Neural crest cell (in vitro differentiated cells): ENCODE results near the gene VSTM2L. TPM values are rescaled to one million over a fixed set of nuclear protein-coding genes. Genes with fewer than 3 reads are reported as not detected.
A peak's percentile ranks its signal among the peaks of the same experiment; 100 is the strongest.

Source experiments
- DNase-seq: peaks from one replicate; pipeline ENCODE4 v3.0.0; 2021; ENCODE audit warnings: low read depth, mixed read lengths, low spot score
- H3K27ac Mint-ChIP-seq: one replicate; pipeline ENCODE4 v1.8.0; 2021; ENCODE audit warnings: mild to moderate bottlenecking, mixed read lengths; ENCODE audit not compliant: unreplicated experiment
- H3K27me3 Mint-ChIP-seq: 2 replicates; pipeline ENCODE4 v1.8.0; 2021; ENCODE audit warnings: low read depth, mild to moderate bottlenecking, mixed read lengths
- H3K36me3 Mint-ChIP-seq: 2 replicates; pipeline ENCODE4 v1.8.0; 2021; ENCODE audit warnings: low read depth, mild to moderate bottlenecking, mixed read lengths
- H3K4me1 Mint-ChIP-seq: 2 replicates; pipeline ENCODE4 v1.8.0; 2021; ENCODE audit warnings: mixed read lengths
- H3K4me3 Mint-ChIP-seq: one replicate; pipeline ENCODE4 v1.8.0; 2021; ENCODE audit warnings: mild to moderate bottlenecking, mixed read lengths
- H3K9me3 Mint-ChIP-seq: 2 replicates; pipeline ENCODE4 v1.8.0; 2021; ENCODE audit warnings: mixed read lengths
- CTCF ChIP-seq: fragments of 200-600 bp; sonication (generic); conservative IDR thresholded peaks from 2 replicates; pipeline ENCODE4 v1.5.0; 2021; ENCODE audit warnings: antibody characterized with exemption, mild to moderate bottlenecking
- total RNA-seq: library from RNA; stranded (reverse); gene quantifications from 2 replicates; pipeline ENCODE4 v1.2.1, GENCODE V29; 2021

VSTM2L gene
- total RNA-seq, 1 donor from 2014 or later: 9.3 TPM

- no peak overlapping the region for H3K4me3 Mint-ChIP-seq
- H3K27ac Mint-ChIP-seq: no peak overlapping the region
- peaks cover 29% of the 10 kb centered on the region for H3K27me3 Mint-ChIP-seq
- H3K9me3 Mint-ChIP-seq: no peaks in the 10 kb centered on the region
- H3K4me1 Mint-ChIP-seq: peaks cover 43% of the 10 kb centered on the region
- DNase-seq: no peak
- TF ChIP-seq CTCF: no peak
- no peaks in the 10 kb centered on the region for H3K36me3 Mint-ChIP-seq
Measured at GRCh38 chr20:37899105-37900045, 3.6 kb upstream of the VSTM2L start.

DNA sequence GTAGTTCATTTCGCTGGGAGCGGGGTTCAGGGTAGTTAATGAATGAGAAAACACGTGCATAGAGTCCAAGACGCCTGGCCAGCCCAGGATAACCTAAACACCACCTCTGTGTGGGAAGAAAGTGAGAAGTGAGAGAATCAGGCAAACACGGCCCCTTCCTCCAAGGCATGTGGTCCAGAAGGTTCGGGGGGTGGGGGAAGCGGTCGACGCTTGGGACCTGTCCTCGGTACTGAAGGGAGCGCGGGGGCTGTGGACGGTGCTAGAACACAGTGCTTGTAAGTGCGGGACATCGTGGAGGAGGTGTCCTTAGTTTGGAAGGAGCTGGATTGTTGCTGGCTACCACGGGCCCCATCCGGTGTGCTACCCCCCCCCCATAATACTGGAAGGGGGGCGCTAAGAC, 1.7 kb upstream of the VSTM2L start:
- peaks cover 50% of the 10 kb centered on the region for H3K4me1 Mint-ChIP-seq
- H3K36me3 Mint-ChIP-seq: no peaks in the 10 kb centered on the region
- no peak for DNase-seq
- peak overlapping the region; percentile 75 for H3K4me3 Mint-ChIP-seq
- H3K9me3 Mint-ChIP-seq: no peaks in the 10 kb centered on the region
- H3K27me3 Mint-ChIP-seq: peaks cover 38% of the 10 kb centered on the region
- TF ChIP-seq CTCF: no peak
- peak overlapping the region; percentile 76 for H3K27ac Mint-ChIP-seq

DNA sequence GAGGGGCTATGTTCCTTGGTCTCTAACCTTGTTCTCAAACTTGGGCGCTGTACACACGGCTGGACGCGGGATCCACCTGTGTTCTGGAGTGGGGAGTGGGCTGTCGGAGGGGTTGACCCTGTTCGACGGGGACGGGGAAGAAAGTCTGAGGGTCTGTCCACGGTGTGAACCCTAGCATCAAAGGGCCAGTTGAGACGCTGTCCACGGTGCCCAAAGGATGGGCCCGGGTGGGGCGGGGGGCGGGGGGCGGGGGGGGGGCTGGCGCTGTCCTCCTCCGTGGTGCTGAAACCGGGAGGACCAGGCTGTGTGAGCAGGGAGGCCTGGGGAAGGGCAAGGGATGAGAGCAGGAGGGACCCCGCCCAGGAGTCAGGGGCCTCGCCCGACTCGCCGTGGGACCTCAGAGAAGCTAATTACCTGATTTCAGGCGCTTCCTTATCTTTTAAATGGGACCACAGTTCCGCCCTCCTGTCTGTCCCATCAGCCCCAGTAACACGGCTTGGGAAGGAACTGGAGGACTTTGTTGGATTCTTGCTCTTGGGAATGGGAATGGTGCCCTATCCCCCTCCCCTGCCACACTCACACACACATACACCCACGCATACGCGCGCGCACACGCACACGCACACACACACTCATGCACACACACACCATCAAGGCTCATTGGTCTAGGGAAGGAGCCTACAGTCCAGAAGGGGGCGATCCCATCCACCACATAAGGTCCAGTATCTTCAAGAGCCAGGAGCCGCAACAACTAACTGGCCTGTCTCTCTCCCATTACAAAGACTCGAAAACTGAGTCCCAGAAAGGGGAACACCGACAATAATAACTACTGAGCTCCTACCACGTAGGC, 1.0 kb upstream of the VSTM2L start:
- DNase-seq: peak; percentile 26
- Mint-ChIP-seq H3K27me3 (peaks cover 38% of the 10 kb centered on the region), H3K36me3 (no peaks in the 10 kb centered on the region), H3K4me1 (peaks cover 52% of the 10 kb centered on the region), H3K4me3 (peak overlapping the region; percentile 92), H3K9me3 (no peaks in the 10 kb centered on the region), H3K27ac (no peak overlapping the region)
- TF ChIP-seq CTCF: peak; percentile 54

DNA sequence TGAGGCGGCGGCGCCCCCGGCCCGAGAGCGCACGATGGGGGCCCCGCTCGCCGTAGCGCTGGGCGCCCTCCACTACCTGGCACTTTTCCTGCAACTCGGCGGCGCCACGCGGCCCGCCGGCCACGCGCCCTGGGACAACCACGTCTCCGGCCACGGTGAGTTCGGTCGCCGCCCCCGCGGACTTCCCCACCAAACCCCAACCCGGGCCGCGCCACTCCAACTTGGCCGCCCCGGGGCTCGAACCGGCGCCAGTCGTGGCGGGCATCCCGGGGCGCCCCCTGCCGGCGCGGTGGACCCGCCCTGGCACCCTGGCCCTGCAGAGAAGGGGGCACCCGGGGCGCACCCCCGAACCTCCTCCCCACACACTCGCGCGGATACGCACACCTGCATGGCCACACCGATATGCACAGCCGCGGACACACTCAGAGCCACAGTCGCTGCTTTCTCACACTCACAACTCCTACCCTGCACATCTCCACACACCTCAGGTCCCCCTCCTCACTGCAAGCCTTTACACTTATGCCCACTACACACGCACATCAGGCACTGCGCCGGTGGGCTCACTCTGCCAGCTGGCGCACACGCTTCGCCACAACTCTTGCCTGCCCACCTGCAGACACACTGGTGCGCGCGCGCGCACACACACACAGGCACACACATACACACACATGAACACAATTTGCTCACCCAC, 535 bp downstream of the VSTM2L start:
- peaks cover 54% of the 10 kb centered on the region for H3K4me1 Mint-ChIP-seq
- no peaks in the 10 kb centered on the region for H3K36me3 Mint-ChIP-seq
- no peak for DNase-seq
- H3K9me3 Mint-ChIP-seq: no peaks in the 10 kb centered on the region
- H3K4me3 Mint-ChIP-seq: peak overlapping the region; percentile 89
- H3K27me3 Mint-ChIP-seq: peaks cover 44% of the 10 kb centered on the region
- H3K27ac Mint-ChIP-seq: no peak overlapping the region
- TF ChIP-seq CTCF: peak; percentile 59

GRCh38 chr20:37904008-37904642, 1.2 kb downstream of the VSTM2L start:
- Mint-ChIP-seq H3K4me3 (peak overlapping the region; percentile 89), H3K9me3 (no peaks in the 10 kb centered on the region), H3K27me3 (peaks cover 44% of the 10 kb centered on the region), H3K36me3 (no peaks in the 10 kb centered on the region), H3K4me1 (peaks cover 52% of the 10 kb centered on the region), H3K27ac (no peak overlapping the region)
- no peak for TF ChIP-seq CTCF
- DNase-seq: no peak
